Cardiac fibroblast (primary cell): ENCODE results near the gene ATXN7.

ENCODE experiments used
- DNase-seq, 2 donors: peaks; one replicate each; pipeline versions ENCODE4 v3.0.0 to v3.0.0-alpha.2; 2010; ENCODE audit warnings: low read depth in 2 of 2
- H3K4me3 ChIP-seq, 2 donors: replicated peaks in 1 of 2; 1 replicate in 1 of 2; 2 replicates in 1 of 2; pipeline ENCODE4 v1.5.1; 2011; ENCODE audit warnings: low read depth in 2 of 2, low read length in 2 of 2, mild to moderate bottlenecking in 2 of 2, moderate library complexity in 1 of 2
- CTCF ChIP-seq: IDR thresholded peaks from one replicate; pipeline ENCODE4 v1.5.1; 2011; ENCODE audit warnings: low read depth, mild to moderate bottlenecking, low read length, inconsistent platforms

Gene ATXN7

GRCh38 chr3:63986831-63987230, 123.2 kb downstream of the ATXN7 start:
- no peak for DNase-seq
- no peak overlapping the region for H3K4me3 ChIP-seq
- no peak for TF ChIP-seq CTCF

- DNase-seq = no peak
- no peak for TF ChIP-seq CTCF
- no peak overlapping the region for H3K4me3 ChIP-seq
Observed at GRCh38 chr3:63988943-63989342, 125.3 kb downstream of the ATXN7 start.

- no peak for DNase-seq
- no peak overlapping the region for H3K4me3 ChIP-seq
- TF ChIP-seq CTCF = no peak
Observed at GRCh38 chr3:63990204-63990603, 126.5 kb downstream of the ATXN7 start.

- no peak for TF ChIP-seq CTCF
- no peak overlapping the region for H3K4me3 ChIP-seq
- no peak for DNase-seq
Observed at GRCh38 chr3:63990733-63991132, 127.1 kb downstream of the ATXN7 start.

- TF ChIP-seq CTCF = no peak
- DNase-seq = no peak
- H3K4me3 ChIP-seq = no peak overlapping the region
Observed at GRCh38 chr3:63991666-63992065, 128.0 kb downstream of the ATXN7 start.

GRCh38 chr3:63992516-63993209, 129.0 kb downstream of the ATXN7 start:
- DNase-seq = no peak
- no peak overlapping the region for H3K4me3 ChIP-seq

More at GRCh38 chr3:63992516-63993209, 129.0 kb downstream of the ATXN7 start:
- TF ChIP-seq CTCF = no peak
